GM21786 (cell line): ENCODE data around the gene ZNF879.

Experiments used
- ATAC-seq: cut with Tn5 transposase; IDR thresholded peaks from one replicate; pipeline ENCODE4 v1.9.1; 2021; ENCODE audit not compliant: unreplicated experiment

The ZNF879 gene

DNA sequence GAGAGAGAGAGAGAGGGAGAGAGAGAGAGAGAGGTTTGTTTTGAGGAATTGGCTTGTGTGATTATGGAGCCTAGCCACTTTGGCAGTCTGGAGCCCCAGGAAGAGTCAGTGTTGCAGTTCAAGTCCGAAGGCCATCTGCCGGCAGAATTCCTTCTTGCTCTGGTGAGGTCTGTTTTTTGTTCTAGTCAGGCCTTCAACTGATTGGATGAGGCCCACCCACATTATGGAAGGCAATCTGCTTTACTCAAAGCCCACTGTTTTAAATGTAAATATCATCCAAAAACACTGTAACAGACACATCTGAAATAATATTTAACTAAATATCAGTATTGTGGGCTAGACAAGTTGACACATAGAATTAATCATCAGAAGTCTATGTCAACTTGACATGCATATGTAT lies 17.0 kb upstream of the ZNF879 start:
- no peak for ATAC-seq

DNA sequence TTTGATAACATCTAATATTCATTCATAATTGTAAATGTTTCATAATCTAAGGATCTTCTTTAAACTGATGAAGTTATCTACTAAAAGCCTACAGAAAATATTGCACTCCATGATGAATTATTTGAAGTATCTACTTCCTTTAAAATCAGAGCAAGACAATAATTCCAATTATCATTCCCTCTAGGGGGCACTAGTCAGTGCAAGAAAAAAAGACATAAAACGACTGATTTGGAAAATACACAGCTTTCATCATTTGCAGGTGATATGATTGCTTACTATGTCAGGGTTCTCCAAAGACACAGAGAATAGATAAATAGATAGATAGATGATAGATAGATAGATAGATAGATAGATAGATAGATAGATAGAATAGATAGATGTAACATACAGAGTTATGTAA lies 14.9 kb upstream of the ZNF879 start:
- no peak for ATAC-seq

DNA sequence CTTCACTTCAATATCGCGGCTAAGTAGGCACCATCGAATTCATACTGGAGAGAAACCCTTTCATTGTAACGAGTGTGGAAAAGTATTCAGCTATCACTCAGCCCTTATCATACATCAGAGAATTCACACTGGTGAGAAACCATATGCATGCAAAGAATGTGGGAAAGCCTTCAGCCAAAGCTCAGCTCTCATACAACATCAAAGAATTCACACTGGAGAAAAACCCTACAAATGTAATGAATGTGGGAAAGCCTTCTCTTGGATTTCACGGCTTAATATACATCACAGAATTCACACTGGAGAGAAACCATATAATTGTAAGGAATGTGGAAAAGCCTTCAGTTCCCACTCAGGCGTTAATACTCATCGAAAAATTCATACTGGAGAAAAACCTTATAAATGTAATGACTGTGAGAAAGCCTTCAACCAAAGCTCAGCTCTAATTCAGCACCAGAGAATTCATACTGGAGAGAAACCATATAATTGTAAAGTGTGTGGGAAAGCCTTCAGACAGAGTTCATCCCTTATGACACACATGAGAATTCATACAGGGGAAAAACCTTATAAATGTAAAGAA lies 9.5 kb downstream of the ZNF879 start:
- ATAC-seq, result no peak

DNA sequence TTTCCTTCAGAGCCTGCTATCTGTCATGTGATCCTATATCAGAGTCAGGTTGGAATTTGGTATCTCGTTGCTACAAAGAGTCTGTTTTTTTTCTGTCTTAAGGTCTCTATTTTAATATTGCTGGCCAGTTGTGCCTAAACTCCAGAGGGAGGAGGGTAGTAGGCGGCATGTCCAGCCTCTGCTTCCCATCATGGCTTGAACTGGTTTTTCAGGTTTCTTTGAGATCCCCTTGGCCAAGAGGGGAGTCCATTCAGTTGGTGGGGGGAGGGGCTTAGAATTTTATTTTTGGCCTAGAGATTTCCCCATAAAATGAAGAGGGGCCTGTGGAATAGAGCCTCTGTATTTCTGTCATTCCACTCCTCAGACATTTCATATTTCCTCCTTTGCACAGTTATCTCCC lies 21.2 kb downstream of the ZNF879 start:
- ATAC-seq, result no peak

DNA sequence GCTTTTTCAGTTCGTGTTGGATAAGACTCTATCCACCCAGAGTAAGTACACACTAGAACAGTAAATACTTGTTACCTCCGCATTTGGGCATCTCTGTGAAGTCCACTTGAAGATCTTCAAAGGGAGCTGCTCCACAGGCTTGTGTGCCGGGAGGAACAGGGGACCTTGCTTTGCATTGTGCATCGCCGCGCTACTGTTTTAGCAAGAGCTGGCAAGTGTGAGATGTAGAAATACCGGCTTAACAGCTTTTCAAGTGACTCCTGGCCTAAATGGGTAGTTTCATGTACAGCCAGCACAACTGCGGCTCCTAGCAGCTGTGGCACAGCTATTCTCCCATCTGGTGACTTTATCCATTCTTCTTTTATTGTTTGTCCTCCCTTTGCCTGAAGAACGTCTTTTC lies 28.2 kb downstream of the ZNF879 start:
- ATAC-seq, result no peak

DNA sequence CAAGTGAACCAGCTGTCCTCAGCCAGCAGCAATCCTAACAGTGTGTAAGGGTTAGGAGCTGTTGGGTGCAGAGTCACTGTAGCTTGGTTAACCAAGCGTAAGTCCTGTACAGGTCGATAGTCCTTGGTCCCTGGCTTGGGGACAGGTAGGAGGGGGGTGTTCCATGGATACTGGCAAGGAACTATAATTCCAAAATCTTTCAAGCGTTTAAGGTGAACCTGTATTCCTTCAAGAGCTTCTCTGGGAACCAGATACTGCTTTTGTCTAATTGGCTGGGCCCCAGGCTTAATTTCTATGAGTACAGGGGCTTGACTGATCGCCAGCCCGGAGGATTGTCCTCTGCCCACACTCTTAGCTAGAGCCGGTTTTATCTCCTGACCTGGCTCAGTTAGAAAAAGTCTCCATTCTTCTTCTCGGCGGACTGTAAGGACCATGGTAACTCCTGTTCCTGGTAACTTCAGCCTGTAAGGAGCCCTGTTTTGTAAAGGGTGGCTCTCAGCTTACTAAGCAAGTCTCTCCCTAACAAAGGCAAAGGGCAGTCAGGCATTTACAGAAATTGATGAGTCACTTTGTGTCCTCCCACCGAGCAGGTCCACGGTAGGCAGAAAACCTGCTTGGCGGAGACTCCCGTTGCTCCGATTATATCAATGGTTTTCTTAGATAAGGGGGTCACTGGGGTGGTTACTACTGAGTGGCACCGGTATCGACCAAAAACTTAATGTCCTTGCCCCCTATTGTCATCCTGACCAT lies 30.6 kb downstream of the ZNF879 start:
- ATAC-seq, result no peak

DNA sequence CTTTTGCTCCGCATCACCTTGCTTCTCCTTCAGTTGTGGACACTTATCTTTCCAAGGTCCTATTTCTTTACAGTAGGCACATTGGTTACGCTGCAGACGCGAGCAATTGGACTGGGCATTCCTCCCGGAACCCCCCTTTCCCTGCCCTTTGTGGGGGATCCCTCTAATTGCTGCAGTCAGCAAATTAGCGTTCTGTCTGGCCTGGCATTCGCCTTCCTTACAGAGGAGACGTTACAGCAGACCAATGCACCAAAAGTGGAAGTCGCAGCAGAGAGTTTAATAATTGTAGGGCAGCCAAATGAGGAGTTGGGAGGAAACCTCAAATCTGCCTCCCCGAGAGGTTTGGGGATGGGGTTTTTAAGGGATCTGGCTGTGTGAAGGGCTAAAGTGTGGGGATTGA lies 31.3 kb downstream of the ZNF879 start:
- no peak for ATAC-seq

DNA sequence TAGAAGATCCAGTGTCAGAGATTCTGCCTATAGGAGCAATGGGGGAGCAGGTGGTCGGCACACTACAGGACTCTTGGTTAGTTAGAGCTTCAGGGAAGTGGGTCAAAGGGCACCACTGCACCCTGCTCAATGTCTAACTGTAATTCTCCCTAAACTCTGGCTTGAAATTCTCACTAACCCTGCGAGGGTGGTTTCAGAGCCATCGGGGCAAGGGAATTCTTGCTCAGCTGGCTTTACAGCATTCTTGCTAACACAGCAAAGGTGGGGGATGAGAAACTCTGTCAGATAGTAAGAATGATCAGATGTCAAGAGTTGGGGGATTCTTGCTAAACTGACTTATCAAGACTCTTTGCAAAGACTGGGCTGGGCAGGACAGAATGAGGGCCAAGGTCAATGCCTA lies 31.8 kb downstream of the ZNF879 start:
- ATAC-seq, result no peak

DNA sequence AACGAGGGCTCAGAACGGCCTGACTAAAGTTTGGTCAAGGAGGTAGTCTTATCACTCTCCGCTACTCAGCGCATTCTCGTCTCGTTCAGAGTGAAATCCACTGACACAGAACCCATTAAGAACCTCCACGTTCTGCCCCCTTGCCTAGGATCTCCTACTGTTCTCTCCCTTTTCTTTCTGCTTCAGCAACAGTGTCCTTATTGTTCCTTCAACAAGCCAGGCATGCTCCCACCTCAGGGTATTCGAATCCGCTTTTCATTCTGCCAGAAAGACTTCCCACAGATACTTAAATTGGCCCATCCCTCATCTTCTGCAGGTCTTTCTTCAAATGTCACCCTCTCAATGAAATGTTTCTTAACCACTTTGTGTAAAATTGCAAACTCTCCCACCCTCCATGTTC lies 32.2 kb downstream of the ZNF879 start:
- no peak for ATAC-seq

DNA sequence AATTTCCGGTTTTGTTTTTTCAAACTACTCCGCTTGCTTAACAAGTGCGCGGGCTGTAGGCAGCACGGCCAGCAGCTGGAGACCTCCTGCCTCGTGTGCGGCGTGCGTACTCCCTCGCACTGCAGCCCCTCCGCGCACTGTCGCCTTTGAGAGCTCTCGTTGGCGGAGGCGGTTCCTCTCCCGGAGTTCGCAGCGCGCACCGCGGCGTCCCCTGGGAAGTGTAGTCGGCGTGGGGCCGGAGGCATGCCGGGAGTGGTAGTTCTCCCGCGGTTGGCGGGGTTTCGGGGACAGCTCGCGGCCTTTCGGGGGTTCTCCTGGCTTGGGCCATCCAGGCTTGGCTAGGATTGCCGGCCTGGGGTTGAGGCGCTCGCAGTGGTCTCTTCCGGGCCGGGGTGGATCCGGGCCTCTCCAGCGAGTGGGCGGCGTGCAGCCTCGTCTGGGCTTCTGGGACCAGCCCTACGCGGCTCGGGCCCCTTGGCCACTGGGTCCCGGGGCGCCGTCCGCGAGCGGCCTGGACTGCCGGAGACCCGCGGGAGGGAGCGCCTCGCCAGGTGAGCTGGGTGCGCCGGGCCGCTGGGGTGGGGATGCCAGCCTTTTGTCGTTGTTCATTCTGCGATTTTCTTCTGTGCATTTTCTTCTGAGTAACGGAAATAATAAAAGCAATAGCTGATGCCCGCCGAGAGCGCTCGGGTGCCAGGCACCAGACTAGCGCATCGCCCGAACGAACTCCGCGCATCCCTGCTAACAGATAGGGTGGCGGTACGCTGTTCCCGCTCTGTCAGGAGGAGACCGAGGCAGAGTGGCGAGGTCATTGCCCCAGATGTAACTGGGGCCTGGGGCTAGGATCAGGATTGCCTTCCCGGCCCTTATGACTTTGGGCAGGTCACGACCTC lies 36.8 kb downstream of the ZNF879 start, which contains the start of gene ZNF354C:
TSS of gene ZNF354C (plus strand) at position 258 of the 893 bp plus-strand sequence. CDS start 1,696 bp downstream, outside the sequence.
- ATAC-seq, result peak; percentile 96

DNA sequence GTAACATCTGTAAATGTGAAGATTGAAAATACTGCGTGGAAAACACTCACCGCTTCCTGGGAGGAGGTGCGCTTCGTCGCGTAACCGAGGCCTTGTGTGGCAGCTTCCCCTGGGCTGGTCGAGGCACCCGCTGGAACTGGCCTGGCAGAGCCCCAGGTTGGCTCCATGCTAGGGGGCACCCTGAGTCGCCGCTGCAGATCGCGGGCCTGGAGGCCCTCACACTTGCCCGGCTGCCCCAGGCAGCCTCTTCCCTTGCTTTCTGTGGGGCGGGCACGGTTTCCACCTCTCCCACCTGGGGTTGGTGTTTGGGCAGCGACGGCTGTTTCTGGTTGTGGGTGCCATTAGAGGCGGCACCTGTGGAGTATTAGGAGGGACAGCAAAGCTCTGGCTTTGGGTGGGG lies 37.4 kb downstream of the ZNF879 start:
- ATAC-seq, result no peak

DNA sequence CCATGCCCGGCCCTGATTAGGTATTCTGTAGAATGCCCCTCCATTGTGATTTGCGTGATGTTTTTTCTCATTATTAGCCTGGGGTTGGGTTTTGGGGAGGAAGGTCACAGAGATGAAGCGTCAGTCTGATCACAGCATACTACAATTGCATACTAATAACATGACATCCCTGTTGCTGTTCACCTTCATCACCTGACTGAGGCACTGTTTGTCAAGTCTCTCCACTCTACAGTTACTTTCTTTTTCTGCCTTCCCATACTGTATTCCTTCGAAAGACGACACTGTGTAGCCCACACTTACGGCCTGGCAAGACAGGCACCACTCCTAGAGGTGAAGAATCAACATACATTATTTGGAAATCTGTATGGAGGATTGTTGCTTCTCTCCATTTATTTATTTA lies 42.1 kb downstream of the ZNF879 start:
- no peak for ATAC-seq

DNA sequence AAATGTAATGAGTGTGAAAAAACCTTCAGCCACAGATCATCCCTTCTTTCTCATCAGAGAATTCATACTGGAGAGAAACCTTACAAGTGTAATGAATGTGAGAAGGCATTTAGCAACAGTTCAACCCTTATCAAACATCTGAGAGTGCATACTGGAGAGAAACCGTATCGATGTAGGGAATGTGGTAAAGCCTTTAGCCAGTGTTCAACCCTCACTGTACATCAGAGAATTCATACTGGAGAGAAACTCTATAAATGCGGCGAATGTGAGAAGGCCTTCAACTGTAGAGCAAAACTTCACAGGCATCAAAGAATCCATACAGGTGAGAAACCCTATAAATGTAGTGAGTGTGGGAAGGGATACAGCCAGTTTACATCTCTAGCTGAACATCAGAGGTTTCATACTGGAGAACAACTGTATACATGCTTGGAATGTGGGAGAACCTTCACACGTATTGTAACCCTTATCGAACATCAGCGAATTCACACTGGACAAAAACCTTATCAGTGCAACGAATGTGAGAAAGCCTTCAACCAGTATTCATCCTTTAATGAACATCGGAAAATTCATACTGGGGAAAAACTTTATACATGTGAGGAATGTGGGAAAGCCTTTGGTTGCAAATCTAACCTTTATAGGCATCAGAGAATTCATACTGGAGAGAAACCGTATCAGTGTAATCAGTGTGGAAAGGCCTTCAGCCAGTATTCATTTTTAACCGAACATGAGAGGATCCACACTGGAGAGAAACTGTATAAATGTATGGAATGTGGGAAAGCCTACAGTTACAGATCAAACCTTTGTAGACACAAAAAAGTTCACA lies 55.8 kb downstream of the ZNF879 start:
- ATAC-seq, result no peak

DNA sequence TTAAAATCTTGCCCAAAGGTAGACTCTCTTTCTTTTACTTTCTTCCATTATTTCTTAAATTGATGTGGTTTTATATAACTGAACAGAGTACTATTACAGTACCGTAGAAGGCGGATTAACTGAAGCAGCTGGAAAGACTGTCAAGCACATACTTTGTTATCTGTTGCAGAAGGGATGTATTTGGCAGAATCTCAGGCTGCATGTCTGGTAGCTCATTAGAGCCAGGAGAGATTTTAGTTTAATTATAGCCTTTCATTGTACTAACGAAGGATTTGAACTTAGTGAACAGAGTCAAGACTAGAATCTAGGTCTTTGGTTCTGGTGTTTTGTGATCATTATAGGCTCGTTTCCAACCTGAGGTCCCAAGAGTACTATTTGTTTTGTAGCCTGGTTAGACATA lies 57.1 kb downstream of the ZNF879 start:
- ATAC-seq, result no peak
